ENCODE measurements around the gene PAFAH1B1.

PAFAH1B1 gene

GRCh38 chr17:2687074-2687418 lies 93.6 kb downstream of the PAFAH1B1 start:
- TF ChIP-seq ZNF274 (IDR thresholded peaks at IDR 0.05; ENCODE audit: low read depth, low read length), result no peak
- no peak overlapping the region for H3K4me3 ChIP-seq (ENCODE audit: low read length)

DNA sequence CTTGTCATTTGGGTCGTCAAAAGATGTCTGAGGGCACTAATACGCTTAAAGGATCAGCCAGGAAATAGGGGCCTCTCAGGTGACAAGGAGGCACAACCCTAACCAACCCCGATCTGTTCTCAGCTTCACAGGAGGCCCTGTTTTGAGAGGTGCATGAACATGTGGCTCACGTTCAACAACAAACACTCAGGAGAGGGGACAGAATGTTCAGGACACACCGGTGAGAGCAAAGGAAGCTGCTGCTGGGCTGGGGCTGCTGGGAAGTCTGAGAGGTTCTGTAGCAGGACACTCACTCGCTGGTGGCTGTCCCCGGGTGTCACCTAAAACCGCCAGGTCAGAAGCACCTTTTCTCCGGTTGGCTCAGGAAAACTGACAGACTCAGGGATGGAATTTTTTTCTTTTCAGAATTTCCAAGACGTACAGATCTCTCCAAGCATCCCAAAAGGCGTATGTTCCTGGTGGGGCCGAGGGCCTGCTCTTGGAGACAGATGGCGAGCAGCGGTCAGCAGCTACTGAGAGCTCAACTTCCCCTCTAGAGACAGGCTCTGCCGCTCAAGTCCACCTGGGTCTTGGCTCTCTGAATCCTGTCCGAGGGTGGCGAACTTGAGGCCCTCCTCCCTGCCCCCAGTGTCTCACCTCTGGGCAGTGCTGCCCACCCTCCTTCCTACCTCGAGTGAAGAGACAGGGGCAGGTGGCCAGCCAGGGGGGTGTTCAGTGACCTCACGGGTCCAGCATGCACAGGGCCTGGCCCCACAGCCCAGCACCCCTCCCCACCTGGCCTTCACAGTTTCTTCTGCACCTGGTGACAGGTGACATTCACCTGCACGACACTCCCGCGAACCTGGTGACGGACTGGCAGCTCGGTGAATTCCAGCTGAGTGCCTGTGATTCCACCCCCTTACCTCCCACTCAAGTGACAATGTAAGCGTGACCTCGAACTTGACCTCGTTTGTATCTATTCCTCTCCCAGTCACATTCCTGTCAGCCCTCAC lies 95.2 kb downstream of the PAFAH1B1 start:
- TF ChIP-seq ZNF274 (IDR thresholded peaks at IDR 0.05; ENCODE audit: low read depth, low read length), result no peak
- H3K4me3 ChIP-seq (ENCODE audit: low read length), result no peak overlapping the region

DNA sequence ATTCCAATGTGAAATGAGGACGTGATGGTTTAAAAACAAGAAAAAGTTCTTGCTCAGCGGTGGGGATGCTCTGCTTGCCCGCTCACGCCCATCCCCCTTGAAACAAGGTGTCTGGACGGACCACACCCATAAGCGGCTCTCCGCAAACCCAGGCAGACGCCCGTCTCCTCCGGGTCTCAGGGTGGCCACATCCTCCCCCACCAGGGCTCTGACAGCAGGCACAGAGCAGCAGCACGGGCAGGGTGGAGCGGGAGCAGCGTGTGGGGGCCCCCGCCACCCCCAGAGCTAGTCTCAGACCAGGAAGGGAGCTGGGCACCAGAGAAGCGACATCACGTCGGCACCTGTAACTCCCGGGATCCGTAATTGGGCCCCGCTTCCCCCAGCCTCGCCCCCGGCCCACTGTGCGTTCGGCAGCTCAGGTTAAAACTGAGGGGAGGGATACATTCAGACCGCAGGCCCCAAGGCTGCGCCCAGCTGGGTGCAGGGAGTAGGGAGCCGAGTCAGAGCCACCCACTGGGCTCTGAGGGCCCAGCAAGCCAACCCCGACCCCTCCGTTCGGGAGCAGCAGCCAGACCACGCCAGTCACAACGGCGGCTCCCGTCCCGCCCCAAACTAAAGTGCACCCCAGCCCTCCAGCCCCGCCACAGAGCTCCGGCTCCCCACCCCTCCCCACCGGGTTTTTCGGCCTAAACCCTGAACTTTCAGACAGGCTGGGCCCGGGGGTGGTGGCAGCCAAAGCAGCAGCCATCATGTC lies 96.1 kb downstream of the PAFAH1B1 start:
- H3K4me3 ChIP-seq (ENCODE audit: low read length), result no peak overlapping the region

GRCh38 chr17:2690165-2691068 lies 97.0 kb downstream of the PAFAH1B1 start:
- TF ChIP-seq ZNF274 (IDR thresholded peaks at IDR 0.05; ENCODE audit: low read depth, low read length), result no peak
- H3K4me3 ChIP-seq (ENCODE audit: low read length), result no peak overlapping the region

More for the DNA sequence above, 96.1 kb downstream of the PAFAH1B1 start:
- no peak for TF ChIP-seq ZNF274 (IDR thresholded peaks at IDR 0.05; ENCODE audit: low read depth, low read length)

- no peak overlapping the region for H3K4me3 ChIP-seq (ENCODE audit: low read length)
- no peak for TF ChIP-seq ZNF274 (IDR thresholded peaks at IDR 0.05; ENCODE audit: low read depth, low read length)
These were observed 97.8 kb downstream of the PAFAH1B1 start for GRCh38 chr17:2691069-2691871.

DNA sequence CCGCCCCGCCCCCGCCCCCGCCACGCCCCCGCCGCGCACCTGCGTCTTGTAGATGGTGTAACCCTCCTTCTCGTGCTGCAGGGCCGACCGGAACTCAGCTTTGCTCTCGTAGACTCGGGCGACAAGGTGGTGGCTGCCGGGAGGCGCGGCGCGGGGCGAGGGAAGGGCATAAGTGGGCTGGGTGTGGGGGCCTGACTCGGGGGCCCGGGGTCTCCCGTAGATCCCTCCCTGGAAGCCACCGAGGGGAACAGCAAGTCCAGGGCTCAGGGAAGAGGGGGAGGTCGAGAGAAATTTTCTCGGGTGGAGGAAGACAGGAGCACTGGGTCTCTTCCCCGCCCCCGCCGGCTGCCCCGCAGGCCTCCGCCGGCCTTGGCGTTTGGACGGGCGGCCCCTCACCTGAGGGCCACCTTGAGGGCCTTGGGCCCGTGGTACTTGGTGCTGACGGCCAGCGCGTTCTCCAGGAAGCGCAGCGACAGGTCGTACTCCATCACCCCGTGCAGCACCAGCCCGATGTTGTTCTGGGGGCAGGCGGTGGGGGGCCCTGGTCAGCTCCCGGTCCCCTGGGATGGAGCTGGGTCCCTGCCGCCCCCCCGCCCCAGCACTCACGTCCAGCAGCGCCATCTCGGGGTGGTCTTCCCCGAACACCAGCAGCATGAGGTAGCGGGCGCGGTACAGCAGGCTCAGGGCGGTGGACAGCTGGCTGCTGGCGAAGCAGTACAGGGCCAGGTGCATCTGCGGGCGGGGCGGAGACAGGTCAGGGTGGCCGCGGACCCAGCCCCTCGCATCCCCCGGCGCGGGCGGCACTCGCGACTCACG lies 98.7 kb downstream of the PAFAH1B1 start:
- no peak for TF ChIP-seq ZNF274 (IDR thresholded peaks at IDR 0.05; ENCODE audit: low read depth, low read length)
- H3K4me3 ChIP-seq (ENCODE audit: low read length), result no peak overlapping the region

- H3K4me3 ChIP-seq (ENCODE audit: low read length), result no peak overlapping the region
These were observed 99.3 kb downstream of the PAFAH1B1 start for GRCh38 chr17:2692781-2693135.

DNA sequence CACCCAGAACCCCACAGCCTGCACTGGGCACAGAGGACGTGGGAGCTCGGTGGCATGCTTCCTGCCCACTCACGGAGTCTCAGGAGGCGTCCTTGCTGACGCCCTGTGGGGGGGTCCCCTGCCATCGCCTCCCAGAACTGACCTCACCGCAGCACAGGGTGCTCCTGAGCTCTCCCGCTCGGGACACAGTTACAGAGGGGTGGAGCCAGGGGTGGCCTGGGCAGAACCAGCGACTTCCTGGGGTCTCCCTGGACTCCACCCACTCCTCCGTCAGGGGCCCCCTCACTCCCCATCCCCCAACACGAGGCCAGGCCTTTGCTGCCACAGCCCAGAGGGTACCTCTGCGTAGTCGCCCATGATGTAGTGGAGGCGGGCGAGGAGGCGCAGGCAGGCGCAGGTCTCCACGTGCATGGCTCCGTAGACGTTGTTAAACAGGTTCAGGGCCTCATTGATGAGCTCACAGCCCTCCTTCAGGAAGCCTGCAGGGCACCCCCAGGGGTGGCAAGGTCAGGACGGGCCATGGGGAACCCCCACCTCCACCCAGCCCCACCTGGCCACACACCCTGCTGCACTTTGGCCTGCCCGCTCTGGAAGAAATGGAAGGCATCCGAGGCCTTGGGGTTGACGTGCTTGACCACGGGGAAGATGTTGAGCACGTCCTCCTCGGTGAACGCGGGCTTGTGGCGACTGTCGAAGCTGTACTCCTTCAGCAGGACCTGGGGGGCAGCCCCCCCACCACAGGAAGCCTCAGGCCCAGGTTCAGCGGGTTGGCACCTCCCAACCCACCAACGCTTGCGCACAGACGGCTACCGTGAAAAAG lies 100.3 kb downstream of the PAFAH1B1 start:
- TF ChIP-seq ZNF274 (IDR thresholded peaks at IDR 0.05; ENCODE audit: low read depth, low read length), result no peak
- no peak overlapping the region for H3K4me3 ChIP-seq (ENCODE audit: low read length)

More at GRCh38 chr17:2692781-2693135, 99.3 kb downstream of the PAFAH1B1 start:
- no peak for TF ChIP-seq ZNF274 (IDR thresholded peaks at IDR 0.05; ENCODE audit: low read depth, low read length)

- no peak for TF ChIP-seq ZNF274 (IDR thresholded peaks at IDR 0.05; ENCODE audit: low read depth, low read length)
- no peak overlapping the region for H3K4me3 ChIP-seq (ENCODE audit: low read length)
These were observed 101.2 kb downstream of the PAFAH1B1 start for GRCh38 chr17:2694381-2695242.

GRCh38 chr17:2695243-2695960 lies 101.9 kb downstream of the PAFAH1B1 start:
- H3K4me3 ChIP-seq (ENCODE audit: low read length), result no peak overlapping the region
- TF ChIP-seq ZNF274 (IDR thresholded peaks at IDR 0.05; ENCODE audit: low read depth, low read length), result no peak

All from GM08714 (cell line).